T-helper 2 cell treated with Interferon-gamma antibody and Interleukin-4, amounts not matched to agents 5 μg/mL and 100 μg/mL, for 36 hours (primary cell): ENCODE results near the gene SDS.

ENCODE experiments used
- DNase-seq: peaks from one replicate; pipeline ENCODE4 v3.0.0; 2021; ENCODE audit warnings: low spot score
- H3K27ac Mint-ChIP-seq: one replicate; pipeline ENCODE4 v1.8.0; 2021; ENCODE audit warnings: mild to moderate bottlenecking, mixed read lengths
- H3K27me3 Mint-ChIP-seq: one replicate; pipeline ENCODE4 v1.8.0; 2021; ENCODE audit warnings: low read depth, mixed read lengths
- H3K36me3 Mint-ChIP-seq: one replicate; pipeline ENCODE4 v1.8.0; 2021; ENCODE audit warnings: low read depth, mixed read lengths
- H3K4me1 Mint-ChIP-seq: one replicate; pipeline ENCODE4 v1.8.0; 2021; ENCODE audit warnings: low read depth, mixed read lengths
- H3K4me3 Mint-ChIP-seq: one replicate; pipeline ENCODE4 v1.8.0; 2022; ENCODE audit warnings: mild to moderate bottlenecking, moderate library complexity, mixed read lengths
- H3K9me3 Mint-ChIP-seq: one replicate; pipeline ENCODE4 v1.8.0; 2021; ENCODE audit warnings: mixed read lengths

Gene SDS

GRCh38 chr12:113347892-113348291, 55.8 kb downstream of the SDS start:
- Mint-ChIP-seq H3K9me3 (no peaks in the 10 kb centered on the region), H3K27ac (no peak overlapping the region), H3K4me1 (peaks cover 2% of the 10 kb centered on the region), H3K36me3 (no peaks in the 10 kb centered on the region), H3K27me3 (peaks cover 11% of the 10 kb centered on the region), H3K4me3 (no peak overlapping the region)
- DNase-seq, result no peak

GRCh38 chr12:113347107-113347506, 56.6 kb downstream of the SDS start:
- Mint-ChIP-seq H3K4me3 (no peak overlapping the region), H3K27ac (no peak overlapping the region), H3K36me3 (no peaks in the 10 kb centered on the region), H3K27me3 (peaks cover 6% of the 10 kb centered on the region), H3K4me1 (no peaks in the 10 kb centered on the region), H3K9me3 (no peaks in the 10 kb centered on the region)
- no peak for DNase-seq

- no peak overlapping the region for H3K4me3 Mint-ChIP-seq
- no peaks in the 10 kb centered on the region for H3K9me3 Mint-ChIP-seq
- DNase-seq, result no peak
- H3K4me1 Mint-ChIP-seq, result no peaks in the 10 kb centered on the region
- H3K27ac Mint-ChIP-seq, result no peak overlapping the region
- no peaks in the 10 kb centered on the region for H3K36me3 Mint-ChIP-seq
- H3K27me3 Mint-ChIP-seq, result peaks cover 6% of the 10 kb centered on the region
These were observed 57.3 kb downstream of the SDS start for GRCh38 chr12:113346353-113346752.

GRCh38 chr12:113345318-113345717, 58.4 kb downstream of the SDS start:
- peaks cover 2% of the 10 kb centered on the region for H3K27me3 Mint-ChIP-seq
- DNase-seq, result no peak
- no peak overlapping the region for H3K4me3 Mint-ChIP-seq
- H3K9me3 Mint-ChIP-seq, result no peaks in the 10 kb centered on the region
- no peaks in the 10 kb centered on the region for H3K4me1 Mint-ChIP-seq
- no peaks in the 10 kb centered on the region for H3K36me3 Mint-ChIP-seq
- H3K27ac Mint-ChIP-seq, result no peak overlapping the region
